HG03558 (cell line): ENCODE data around the gene SLC44A5.

Experiments
- ATAC-seq: cut with Tn5 transposase; IDR thresholded peaks from one replicate; pipeline ENCODE4 v1.9.1; 2021; ENCODE audit warnings: moderate number of reproducible peaks; ENCODE audit not compliant: unreplicated experiment; ENCODE audit errors: extremely low read depth

SLC44A5 gene

DNA sequence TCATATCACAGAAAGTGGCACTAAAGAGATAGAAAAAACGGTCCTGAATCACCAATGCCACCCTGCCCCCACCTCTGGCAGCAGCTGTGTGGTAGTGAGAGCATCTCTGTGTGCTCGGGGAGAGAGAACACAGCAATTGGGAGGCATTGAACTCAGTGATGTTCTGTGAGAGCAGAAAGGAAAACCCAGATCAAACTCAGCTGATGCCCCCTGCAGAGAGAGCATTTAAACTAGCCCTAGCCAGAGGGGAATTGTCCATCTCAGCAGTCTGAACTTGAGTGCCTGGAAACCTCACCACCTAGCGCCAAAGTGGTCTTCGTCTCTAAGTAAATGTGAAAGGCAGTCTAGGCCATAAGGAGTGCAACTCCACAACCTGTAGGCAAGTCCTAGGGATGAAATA, 21.3 kb downstream of the SLC44A5 start:
- ATAC-seq: no peak

DNA sequence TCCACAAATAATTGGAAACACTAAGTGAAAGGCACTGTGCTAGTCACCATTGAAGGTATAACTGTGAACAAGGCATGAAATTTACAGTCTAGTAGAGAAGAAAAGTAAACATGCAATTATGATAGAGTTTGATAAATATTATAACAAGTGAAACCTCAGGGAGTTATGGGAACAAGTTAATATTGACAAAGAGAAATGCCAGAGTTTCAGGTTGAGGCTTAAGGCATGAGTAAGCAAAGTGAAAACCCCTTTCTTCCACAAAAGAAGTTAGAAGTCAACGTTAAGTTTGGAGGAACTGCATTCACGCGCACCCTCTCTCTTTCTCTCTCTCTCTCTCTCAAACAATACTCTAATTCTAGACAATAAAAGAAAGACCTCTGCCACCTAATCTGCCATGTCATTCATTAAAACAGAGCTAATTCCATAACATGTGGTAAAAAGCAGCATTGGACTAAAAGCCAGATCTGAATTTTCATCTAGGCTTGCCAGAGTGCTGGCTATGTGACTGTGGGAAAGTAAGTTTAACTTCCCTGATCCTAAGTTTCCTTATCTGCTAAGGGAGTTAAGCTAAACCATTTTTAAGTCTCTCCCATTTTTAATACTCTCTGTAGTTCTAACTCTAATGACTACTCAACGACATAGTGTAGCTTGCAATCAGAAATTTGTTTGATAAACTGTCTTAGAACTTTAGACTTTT, 22.0 kb downstream of the SLC44A5 start:
- no peak for ATAC-seq

GRCh38 chr1:75587692-75588091, 23.2 kb downstream of the SLC44A5 start:
- no peak for ATAC-seq

- no peak for ATAC-seq
These were observed 27.6 kb downstream of the SLC44A5 start for GRCh38 chr1:75583282-75583681.

DNA sequence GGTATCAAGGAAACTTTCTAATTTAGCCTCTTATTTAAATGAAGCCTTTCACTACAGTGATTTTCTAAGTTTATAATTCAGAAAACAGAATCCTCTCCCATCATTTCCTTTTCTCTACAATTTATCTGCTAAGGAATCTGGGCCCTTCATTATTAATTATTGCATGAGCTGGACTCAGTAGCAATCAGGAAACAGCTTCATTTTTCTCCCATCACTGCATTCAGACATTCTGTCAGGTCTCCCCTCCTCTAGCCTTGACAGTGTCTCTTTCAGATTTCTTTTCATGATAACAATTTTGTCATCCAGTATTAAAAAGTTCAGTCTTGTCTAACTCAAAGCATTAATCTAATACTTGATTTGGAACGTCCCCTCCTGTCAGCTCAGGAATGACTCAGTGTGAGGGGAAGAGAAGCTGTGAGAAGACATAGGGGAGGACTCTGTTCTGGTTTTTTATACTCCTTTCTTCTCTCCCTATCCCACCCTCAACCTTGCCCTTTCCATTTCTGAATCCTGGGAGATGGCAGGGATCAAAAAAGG, 28.1 kb downstream of the SLC44A5 start:
- no peak for ATAC-seq

DNA sequence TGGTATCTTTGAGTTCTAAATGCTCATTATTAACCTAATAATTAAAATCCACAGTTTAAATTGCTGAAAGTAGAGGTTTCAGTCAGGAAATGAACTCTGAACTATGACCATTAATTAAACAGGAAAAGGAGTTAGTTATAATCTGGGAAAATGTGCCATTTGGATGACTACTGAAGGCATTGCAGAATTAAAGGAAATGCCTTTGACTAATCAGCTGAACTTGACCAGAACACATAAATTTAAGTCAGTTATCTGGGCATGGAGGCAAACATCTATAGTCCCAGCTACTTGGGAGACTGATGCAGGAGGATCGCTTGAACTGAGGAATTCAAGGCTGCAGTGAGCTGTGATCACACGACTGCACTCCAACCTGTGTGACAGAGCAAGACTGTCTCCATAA, 31.9 kb downstream of the SLC44A5 start:
- no peak for ATAC-seq

DNA sequence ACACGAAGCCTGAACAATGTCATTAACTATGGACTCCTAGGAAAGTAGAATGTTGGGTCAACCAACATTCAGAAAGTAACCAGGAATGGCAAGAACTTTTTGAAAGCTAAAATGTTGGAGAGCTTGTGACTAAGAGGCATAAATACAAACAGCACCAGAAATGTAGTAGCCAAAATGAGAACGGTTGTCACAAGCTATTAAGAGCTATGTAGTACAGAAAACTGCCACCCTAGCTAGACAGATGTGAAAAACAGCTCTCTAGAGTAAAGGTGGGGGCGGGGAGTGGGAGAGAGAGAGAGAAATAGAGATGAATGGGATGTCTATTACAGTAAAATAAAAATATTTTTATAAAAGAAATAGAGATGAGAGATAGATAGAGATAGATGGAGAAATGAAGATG, 35.1 kb downstream of the SLC44A5 start:
- no peak for ATAC-seq

DNA sequence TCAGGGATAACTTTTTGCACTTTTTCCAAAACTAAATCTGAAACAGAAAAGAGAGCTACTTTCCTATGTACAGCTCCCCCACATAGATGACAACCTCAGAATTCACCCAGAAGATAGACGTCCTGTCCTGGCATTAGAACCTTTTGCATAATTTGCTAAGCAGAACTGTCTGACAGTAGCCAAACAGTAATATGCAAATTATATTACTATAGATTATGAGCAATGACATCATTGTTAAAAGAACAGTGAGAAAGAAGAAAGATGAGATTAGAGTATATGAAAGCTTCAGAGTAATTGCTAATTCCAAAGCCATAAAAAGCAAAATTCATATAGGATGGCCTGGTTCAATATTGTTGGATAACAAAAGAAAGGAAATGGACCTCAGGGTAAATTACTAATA, 43.7 kb downstream of the SLC44A5 start:
- no peak for ATAC-seq

DNA sequence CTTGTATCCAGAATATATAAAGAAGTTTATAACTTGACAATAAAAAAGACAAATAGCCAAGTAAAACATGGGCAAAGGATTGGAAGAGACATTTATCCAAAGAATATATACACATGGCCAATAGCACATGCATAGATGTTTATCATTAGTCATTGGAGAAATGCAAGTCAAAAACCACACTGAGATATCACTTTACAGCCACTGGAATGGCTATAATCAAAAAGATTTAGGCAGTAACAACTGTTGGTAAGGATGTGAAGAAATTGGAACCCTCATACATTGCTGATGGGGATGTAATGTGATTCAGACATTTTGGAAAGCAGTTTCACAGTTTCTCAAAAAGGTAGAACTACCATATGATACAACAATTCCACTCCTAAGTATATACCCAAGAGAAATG, 51.1 kb downstream of the SLC44A5 start:
- no peak for ATAC-seq

GRCh38 chr1:75559136-75559535, 51.8 kb downstream of the SLC44A5 start:
- no peak for ATAC-seq

- ATAC-seq: no peak
These were observed 56.0 kb downstream of the SLC44A5 start for GRCh38 chr1:75554870-75555269.

DNA sequence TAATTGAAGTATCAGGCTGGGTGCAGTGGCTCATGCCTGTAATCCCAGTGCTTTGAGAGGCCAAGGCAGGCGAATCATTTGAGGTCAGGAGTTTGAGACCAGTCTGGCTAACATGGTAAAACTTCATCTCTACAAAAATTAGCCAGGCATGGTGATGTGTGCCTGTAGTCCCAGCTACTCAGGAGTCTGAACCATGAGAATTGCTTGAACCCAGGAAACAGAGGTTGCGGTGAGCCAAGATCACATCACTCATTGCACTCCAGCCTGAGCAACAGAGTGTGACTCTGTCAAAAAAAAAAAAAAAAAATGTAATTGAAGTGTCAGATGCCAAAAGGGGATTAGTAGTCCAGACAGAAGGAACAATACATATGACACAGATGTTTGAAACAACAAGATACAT, 56.7 kb downstream of the SLC44A5 start:
- no peak for ATAC-seq

DNA sequence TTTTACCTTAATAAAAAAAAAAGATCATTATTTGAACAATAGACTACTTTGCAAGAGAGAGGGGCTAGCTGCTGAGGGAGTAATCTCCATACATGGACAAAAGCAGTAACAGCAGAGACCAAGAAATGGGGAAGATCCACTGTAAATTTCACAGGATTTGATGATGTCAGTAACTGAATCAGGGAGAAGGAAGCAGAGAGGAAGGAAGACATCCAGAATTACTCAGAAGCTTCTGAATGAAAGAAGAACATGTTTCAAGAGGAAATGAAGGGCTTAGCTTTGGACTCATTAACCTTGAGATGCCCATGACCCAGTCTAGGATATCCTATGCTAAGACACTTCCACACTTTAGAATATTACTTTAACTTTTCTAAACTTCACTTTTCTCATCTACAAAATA, 60.4 kb downstream of the SLC44A5 start:
- no peak for ATAC-seq

DNA sequence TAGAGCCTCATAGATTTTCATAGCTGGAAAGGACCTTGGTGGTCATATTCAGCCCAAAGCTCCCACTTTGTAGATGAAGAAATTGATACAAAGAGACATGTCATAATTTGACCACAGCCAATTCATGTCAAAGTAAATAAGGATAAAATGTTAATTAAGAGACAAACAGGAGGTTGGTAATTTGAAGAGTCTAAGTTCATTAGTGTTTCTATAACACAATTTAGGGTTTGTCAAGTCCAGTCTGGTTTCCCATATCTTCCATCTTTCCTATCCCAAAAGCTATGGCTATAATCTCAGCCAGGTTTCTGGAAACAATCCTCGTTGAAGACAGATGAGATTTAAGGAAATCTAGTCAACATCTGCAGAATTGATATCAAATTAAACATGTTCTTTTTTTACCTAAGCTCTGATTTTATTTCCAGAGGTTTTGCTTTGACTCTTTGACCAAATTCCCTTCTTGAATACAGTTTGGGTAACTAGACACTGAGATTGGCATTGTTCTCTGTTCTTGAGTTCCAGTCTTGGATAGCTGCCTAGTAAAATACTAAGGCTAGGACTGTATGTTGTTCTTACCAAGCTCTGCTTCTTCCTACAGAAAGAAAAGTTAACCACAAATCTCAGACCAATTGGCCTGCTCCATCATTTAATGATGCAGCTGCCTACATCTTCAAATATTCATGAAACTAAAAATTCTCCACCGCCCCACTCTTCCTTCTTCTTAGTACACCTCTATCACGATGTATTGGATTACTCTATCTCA, 62.0 kb downstream of the SLC44A5 start:
- no peak for ATAC-seq

GRCh38 chr1:75543705-75544104, 67.2 kb downstream of the SLC44A5 start:
- no peak for ATAC-seq

DNA sequence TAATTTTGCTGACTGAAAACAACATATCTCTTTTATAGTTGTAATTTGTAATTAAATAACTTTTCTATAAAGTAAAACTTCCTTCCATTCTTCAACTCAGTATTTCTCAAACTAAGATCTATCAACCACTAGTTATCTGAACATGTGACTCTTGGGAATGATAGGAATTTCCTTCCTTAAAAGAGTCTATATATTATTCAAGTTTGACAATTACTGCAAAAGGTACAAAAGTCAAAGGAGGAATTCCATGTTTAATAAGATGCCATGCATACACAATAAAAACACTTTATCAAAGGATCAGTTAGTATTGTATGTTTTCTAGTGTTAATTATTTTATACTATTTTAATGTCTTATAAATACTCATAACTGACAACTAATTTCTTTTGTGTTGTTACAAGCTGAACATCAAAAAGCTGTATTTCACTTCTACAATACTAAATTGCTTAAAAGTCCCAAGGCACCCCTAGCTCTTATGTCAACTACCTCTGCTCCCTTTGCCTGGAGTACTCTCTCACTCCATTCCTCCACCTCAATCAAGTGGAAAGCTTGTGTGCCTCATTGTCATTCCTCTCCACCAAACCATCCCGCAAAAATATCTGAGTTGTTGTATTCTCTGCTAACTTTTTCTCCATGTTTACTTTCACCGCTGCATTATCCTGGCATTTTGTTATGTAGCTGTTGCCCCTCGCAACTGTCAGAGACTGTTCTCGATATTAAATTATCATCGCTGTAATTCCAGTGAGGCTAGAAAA, 67.9 kb downstream of the SLC44A5 start:
- no peak for ATAC-seq

- no peak for ATAC-seq
These were observed 71.4 kb downstream of the SLC44A5 start for GRCh38 chr1:75539230-75540116.

GRCh38 chr1:75533085-75533484, 77.8 kb downstream of the SLC44A5 start:
- no peak for ATAC-seq

DNA sequence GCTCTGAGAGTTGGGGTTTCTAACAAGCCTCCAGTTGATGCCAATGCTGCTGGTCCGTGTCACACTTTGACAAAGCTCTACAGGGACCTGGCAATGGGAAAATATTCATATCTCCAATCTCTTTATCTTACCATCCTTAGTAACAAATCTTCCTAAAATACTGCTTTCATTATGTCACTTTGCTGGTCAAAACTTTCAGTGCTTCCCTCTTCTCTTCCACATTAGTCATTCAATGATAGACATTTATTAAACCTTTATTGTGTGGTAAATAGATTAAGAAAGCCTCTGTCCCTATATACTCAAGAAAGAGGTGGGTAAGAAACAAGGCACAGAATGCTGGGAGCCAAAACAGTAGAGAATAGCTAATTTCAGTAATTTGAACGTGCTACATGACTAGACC, 79.3 kb downstream of the SLC44A5 start:
- no peak for ATAC-seq

- no peak for ATAC-seq
These were observed 81.4 kb downstream of the SLC44A5 start for GRCh38 chr1:75529488-75529887.
